AG09309 (cell line): ENCODE results near the gene NT5DC2.
A peak's percentile ranks its signal among the peaks of the same experiment; 100 is the strongest.

Source experiments
- DNase-seq: peaks from one replicate; pipeline ENCODE4 v3.0.0-alpha.2; 2010; ENCODE audit warnings: low read depth
- H3K4me3 ChIP-seq: 2 replicates; pipeline ENCODE4 v1.5.1; 2011; ENCODE audit warnings: mild to moderate bottlenecking, low read depth, low read length, moderate library complexity; ENCODE audit not compliant: control insufficient read depth
- CTCF ChIP-seq: IDR thresholded peaks from 2 replicates; pipeline ENCODE4 v1.5.1; 2011; ENCODE audit warnings: mild to moderate bottlenecking, low read depth, low read length, inconsistent platforms; ENCODE audit not compliant: insufficient read depth, control insufficient read depth; ENCODE audit errors: missing control alignments

Gene NT5DC2

GRCh38 chr3:52498137-52499054 lies 35.3 kb downstream of the NT5DC2 start:
- no peak for TF ChIP-seq CTCF
- H3K4me3 ChIP-seq = no peak overlapping the region
- DNase-seq = peak; percentile 82

GRCh38 chr3:52495777-52496602 lies 37.7 kb downstream of the NT5DC2 start:
- TF ChIP-seq CTCF = no peak
- DNase-seq = no peak
- H3K4me3 ChIP-seq = no peak overlapping the region

DNA sequence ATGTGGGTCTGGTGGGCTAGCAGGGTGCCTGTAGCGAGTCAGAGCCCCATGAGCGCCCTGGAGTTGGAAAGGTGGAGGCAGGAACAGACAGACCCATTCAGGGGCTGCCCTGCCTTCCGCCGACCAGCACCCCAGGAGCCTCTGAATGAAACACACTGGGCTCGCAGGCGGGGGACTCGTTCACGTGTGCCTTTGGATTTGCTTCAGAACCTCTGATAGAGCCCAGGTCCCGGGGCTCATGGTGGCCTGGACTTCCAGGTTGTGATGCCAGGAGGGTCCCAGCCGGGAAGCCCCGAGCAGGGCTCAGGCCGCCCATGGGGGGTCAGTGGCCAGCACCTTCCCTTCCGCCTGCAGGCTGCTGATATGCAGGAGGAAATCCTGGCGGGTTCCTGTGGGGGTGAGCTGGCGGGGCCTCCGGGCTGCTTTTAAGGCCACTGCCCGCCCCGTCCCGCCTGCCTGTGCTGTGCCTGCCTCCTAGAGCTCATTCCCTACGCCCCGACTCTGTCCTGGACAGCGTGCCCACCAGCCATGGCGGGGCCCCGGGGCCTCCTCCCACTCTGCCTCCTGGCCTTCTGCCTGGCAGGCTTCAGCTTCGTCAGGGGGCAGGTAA lies 38.7 kb downstream of the NT5DC2 start, which contains the start of gene STAB1:
Gene STAB1 (plus strand): TSS at position 453 of the 610 bp plus-strand sequence. CDS start 76 bp downstream, at position 529.
- no peak for TF ChIP-seq CTCF
- no peak for DNase-seq
- H3K4me3 ChIP-seq = no peak within 1 kb of the TSS

- H3K4me3 ChIP-seq = no peak overlapping the region
- no peak for TF ChIP-seq CTCF
- DNase-seq = no peak
These were observed 39.2 kb downstream of the NT5DC2 start for GRCh38 chr3:52494445-52494844.

DNA sequence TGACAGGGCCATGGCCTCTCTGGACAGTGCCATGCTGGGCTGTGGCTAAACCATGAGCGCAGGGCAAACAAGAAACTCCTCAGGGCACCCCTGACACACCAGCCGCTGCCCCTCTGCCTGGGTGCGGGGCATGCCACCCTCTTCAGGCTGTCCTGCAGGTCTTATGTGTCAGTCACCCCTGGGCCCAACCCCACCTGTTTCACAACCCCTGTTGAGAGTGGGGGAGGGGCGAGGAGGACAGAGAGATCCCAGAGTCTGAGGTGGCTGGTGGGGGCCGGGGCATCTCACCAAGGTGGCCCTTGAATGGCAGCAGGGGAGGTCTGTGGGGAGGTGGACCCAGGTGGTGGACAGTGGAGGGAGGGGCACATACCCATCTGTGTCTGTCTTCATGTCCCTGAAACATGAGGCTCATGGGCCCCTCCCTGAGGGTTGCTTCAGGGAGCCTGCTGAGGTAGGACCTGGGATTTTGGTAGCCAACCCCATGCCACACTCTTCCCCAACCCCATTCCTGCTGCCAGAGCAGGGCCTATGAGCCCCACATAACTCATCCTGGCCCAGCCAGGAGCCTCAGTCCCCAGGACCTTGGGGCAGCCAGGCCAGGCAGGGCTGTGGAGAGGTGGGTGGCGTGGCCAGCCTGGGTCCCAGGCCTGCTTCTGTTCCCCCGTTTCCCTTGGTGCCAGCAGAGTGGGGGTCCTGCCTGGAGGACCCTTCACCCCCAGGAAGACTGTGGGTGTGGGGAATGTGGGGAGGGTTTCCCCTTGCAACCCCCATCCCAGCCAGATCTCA lies 40.2 kb downstream of the NT5DC2 start:
- no peak overlapping the region for H3K4me3 ChIP-seq
- no peak for TF ChIP-seq CTCF
- no peak for DNase-seq

DNA sequence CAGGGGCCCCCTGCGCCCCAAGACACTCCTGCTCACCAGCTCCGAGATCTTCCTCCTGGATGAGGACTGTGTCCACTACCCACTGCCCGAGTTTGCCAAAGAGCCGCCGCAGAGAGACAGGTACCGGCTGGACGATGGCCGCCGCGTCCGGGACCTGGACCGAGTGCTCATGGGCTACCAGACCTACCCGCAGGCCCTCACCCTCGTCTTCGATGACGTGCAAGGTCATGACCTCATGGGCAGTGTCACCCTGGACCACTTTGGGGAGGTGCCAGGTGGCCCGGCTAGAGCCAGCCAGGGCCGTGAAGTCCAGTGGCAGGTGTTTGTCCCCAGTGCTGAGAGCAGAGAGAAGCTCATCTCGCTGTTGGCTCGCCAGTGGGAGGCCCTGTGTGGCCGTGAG lies 41.6 kb downstream of the NT5DC2 start:
- no peak for TF ChIP-seq CTCF
- no peak for DNase-seq
- H3K4me3 ChIP-seq = no peak overlapping the region
